Liver (tissue), 3 donors: ENCODE results near the gene HSPA9.

Experiments
- CTCF ChIP-seq: fragments of 150-350 bp; IDR thresholded peaks from 2 replicates; pipeline ENCODE4 v1.5.1; 2017; ENCODE audit warnings: improper control_type of control experiment, low read depth, low read length; ENCODE audit not compliant: missing input control
- EGR1 ChIP-seq, 2 donors: IDR thresholded peaks; 2 replicates each; pipeline ENCODE4 v1.6.1; 2016 to 2018; ENCODE audit warnings: antibody characterized with exemption in 2 of 2, low read depth in 2 of 2
- FOXA1 ChIP-seq: IDR thresholded peaks from 2 replicates; pipeline ENCODE4 v1.6.1; 2016; ENCODE audit warnings: antibody characterized with exemption
- GABPA ChIP-seq, 2 donors: IDR thresholded peaks in 1 of 2; conservative IDR thresholded peaks in 1 of 2; 2 replicates each; pipeline ENCODE4 v1.6.1; 2016; ENCODE audit warnings: antibody characterized with exemption in 2 of 2, mild to moderate bottlenecking in 1 of 2, moderate library complexity in 1 of 2
- HNF4A ChIP-seq, 2 donors: conservative IDR thresholded peaks; 2 replicates each; pipeline ENCODE4 v1.6.1; 2016; ENCODE audit warnings: antibody characterized with exemption in 2 of 2, mild to moderate bottlenecking in 2 of 2
- SP1 ChIP-seq: IDR thresholded peaks from 2 replicates; pipeline ENCODE4 v1.6.1; 2018; ENCODE audit warnings: antibody characterized with exemption, mild to moderate bottlenecking
- TAF1 ChIP-seq: conservative IDR thresholded peaks from 2 replicates; pipeline ENCODE4 v1.6.1; 2016; ENCODE audit warnings: antibody characterized with exemption, mild to moderate bottlenecking
- YY1 ChIP-seq: IDR thresholded peaks from 2 replicates; pipeline ENCODE4 v1.6.1; 2016; ENCODE audit warnings: antibody characterized with exemption, mild to moderate bottlenecking
- TF ChIP-seq, protein P1 (sequence below): IDR thresholded peaks from 2 replicates; pipeline ENCODE4 v1.6.1; 2016; ENCODE audit warnings: antibody characterized with exemption, mild to moderate bottlenecking
- TF ChIP-seq, protein P2 (sequence below): IDR thresholded peaks from 2 replicates; pipeline ENCODE4 v1.6.1; 2016; ENCODE audit warnings: antibody characterized with exemption
- TF ChIP-seq, protein P3 (sequence below): IDR thresholded peaks from 2 replicates; pipeline ENCODE4 v1.6.1; 2016; ENCODE audit warnings: antibody characterized with exemption
- donor health status: healthy.
- donor health status: healthy.

DNA sequence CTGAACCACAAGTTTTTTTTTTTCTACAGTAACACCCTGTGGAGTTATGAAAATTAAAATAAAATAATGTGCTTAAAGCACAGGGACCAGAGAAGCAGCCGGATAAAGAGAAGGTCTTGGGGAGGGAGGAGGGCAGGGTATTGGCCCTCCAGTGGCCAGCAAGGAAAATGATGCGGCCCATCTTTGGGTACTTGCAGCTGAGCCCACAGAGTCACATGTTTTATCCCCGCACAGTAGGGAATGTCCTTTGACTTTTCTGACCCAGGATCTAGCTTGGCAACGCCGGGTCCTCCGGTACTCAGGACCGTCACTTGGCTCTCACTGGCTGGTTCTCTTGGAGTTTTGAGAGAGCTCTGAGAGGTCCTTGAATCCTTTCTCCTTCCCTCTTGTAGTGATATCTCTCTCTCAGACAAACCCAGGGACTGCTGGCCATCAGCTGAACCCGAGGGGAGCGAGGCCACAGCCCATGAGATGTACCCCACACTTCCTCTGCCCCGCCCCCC lies 35.3 kb upstream of the HSPA9 start:
- TF ChIP-seq SP1 (no peak), FOXA1 (no peak), CTCF (no peak), HNF4A (conservative IDR thresholded peaks at IDR 0.05) (no peak), GABPA (IDR thresholded peaks at IDR 0.05 in 1 of 2, conservative IDR thresholded peaks at IDR 0.05 in 1 of 2) (no peak), TAF1 (no peak), YY1 (no peak), EGR1 (IDR thresholded peaks at IDR 0.05; ENCODE audit: low read depth in 2 of 2) (no peak)
- TF ChIP-seq, protein P1, sequence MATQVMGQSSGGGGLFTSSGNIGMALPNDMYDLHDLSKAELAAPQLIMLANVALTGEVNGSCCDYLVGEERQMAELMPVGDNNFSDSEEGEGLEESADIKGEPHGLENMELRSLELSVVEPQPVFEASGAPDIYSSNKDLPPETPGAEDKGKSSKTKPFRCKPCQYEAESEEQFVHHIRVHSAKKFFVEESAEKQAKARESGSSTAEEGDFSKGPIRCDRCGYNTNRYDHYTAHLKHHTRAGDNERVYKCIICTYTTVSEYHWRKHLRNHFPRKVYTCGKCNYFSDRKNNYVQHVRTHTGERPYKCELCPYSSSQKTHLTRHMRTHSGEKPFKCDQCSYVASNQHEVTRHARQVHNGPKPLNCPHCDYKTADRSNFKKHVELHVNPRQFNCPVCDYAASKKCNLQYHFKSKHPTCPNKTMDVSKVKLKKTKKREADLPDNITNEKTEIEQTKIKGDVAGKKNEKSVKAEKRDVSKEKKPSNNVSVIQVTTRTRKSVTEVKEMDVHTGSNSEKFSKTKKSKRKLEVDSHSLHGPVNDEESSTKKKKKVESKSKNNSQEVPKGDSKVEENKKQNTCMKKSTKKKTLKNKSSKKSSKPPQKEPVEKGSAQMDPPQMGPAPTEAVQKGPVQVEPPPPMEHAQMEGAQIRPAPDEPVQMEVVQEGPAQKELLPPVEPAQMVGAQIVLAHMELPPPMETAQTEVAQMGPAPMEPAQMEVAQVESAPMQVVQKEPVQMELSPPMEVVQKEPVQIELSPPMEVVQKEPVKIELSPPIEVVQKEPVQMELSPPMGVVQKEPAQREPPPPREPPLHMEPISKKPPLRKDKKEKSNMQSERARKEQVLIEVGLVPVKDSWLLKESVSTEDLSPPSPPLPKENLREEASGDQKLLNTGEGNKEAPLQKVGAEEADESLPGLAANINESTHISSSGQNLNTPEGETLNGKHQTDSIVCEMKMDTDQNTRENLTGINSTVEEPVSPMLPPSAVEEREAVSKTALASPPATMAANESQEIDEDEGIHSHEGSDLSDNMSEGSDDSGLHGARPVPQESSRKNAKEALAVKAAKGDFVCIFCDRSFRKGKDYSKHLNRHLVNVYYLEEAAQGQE: no peak
- TF ChIP-seq, protein P2, sequence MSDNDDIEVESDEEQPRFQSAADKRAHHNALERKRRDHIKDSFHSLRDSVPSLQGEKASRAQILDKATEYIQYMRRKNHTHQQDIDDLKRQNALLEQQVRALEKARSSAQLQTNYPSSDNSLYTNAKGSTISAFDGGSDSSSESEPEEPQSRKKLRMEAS: no peak
- TF ChIP-seq, protein P3, sequence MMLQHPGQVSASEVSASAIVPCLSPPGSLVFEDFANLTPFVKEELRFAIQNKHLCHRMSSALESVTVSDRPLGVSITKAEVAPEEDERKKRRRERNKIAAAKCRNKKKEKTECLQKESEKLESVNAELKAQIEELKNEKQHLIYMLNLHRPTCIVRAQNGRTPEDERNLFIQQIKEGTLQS: no peak
